ENCODE data around the gene SYT1.

The SYT1 gene

DNA sequence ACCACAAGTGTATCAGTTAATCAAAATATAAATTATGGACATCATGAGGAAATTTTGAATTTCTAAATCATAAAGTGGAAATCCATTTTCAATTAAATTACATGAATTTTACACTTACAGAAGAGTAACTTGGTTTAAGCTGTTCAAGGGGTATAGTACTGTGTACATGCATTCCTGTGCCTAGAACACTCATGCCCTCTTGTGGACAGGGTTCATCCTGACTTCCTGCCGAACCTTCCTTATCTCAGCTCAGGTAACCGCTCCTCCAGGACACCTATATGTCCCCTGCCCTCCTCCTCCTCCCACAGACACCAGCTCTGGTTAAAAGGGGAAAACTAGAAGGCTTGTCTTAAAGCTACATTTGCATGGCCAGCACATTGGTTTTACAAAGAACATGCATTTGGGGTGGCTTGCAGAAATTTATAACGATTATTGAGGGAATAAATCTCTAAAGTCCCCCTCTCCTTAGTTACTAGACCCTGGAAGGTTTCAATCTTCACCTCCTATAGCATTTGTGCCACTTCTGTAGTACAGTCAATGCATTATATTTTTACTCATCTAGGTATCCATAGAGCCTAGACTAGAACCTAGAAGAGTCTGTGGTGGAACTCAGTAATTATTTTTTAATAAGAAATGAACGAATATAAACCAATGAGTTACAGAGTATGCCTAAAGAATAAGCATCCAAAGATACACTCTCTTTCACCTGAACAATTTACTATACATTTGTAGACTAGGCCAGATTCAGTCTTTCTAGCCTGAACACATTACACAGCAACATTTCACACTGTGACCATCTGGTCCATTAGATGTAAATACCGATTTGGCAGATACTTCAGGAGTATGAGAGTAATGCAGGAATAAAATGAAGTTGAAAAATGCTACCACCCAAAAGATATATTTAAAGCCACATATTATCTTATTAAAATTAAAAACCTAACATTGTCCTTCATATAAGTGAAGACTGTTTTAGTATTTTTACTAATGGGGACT is 480.6 kb downstream of the SYT1 start:
- TF ChIP-seq, protein P1, sequence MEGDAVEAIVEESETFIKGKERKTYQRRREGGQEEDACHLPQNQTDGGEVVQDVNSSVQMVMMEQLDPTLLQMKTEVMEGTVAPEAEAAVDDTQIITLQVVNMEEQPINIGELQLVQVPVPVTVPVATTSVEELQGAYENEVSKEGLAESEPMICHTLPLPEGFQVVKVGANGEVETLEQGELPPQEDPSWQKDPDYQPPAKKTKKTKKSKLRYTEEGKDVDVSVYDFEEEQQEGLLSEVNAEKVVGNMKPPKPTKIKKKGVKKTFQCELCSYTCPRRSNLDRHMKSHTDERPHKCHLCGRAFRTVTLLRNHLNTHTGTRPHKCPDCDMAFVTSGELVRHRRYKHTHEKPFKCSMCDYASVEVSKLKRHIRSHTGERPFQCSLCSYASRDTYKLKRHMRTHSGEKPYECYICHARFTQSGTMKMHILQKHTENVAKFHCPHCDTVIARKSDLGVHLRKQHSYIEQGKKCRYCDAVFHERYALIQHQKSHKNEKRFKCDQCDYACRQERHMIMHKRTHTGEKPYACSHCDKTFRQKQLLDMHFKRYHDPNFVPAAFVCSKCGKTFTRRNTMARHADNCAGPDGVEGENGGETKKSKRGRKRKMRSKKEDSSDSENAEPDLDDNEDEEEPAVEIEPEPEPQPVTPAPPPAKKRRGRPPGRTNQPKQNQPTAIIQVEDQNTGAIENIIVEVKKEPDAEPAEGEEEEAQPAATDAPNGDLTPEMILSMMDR (IDR thresholded peaks at IDR 0.05; ENCODE audit: low read depth, low read length), result peak; percentile 43
- DNase-seq (ENCODE audit: extremely low read depth, low read depth), result no peak

GRCh38 chr12:79347866-79348265 is 483.3 kb downstream of the SYT1 start:
- DNase-seq (ENCODE audit: extremely low read depth, low read depth), result no peak

GRCh38 chr12:79351251-79351650 is 486.7 kb downstream of the SYT1 start:
- TF ChIP-seq, protein P1 (IDR thresholded peaks at IDR 0.05; ENCODE audit: low read depth, low read length), result no peak
- DNase-seq (ENCODE audit: extremely low read depth, low read depth), result no peak

More at GRCh38 chr12:79347866-79348265, 483.3 kb downstream of the SYT1 start:
- TF ChIP-seq, protein P1 (IDR thresholded peaks at IDR 0.05; ENCODE audit: low read depth, low read length), result no peak

GRCh38 chr12:79356216-79356615 is 491.6 kb downstream of the SYT1 start:
- no peak for DNase-seq (ENCODE audit: extremely low read depth, low read depth)
- TF ChIP-seq, protein P1 (IDR thresholded peaks at IDR 0.05; ENCODE audit: low read depth, low read length), result no peak

GRCh38 chr12:79357048-79357447 is 492.5 kb downstream of the SYT1 start:
- TF ChIP-seq, protein P1 (IDR thresholded peaks at IDR 0.05; ENCODE audit: low read depth, low read length), result no peak

GRCh38 chr12:79358716-79359300 is 494.2 kb downstream of the SYT1 start:
- TF ChIP-seq, protein P1 (IDR thresholded peaks at IDR 0.05; ENCODE audit: low read depth, low read length), result no peak
- DNase-seq (ENCODE audit: extremely low read depth, low read depth), result no peak

More at GRCh38 chr12:79357048-79357447, 492.5 kb downstream of the SYT1 start:
- DNase-seq (ENCODE audit: extremely low read depth, low read depth), result no peak

GRCh38 chr12:79360286-79360685 is 495.7 kb downstream of the SYT1 start:
- no peak for DNase-seq (ENCODE audit: extremely low read depth, low read depth)
- TF ChIP-seq, protein P1 (IDR thresholded peaks at IDR 0.05; ENCODE audit: low read depth, low read length), result no peak

Measured in AG09319 (cell line).